ENCODE data around the gene KCNIP4.

The KCNIP4 gene

DNA sequence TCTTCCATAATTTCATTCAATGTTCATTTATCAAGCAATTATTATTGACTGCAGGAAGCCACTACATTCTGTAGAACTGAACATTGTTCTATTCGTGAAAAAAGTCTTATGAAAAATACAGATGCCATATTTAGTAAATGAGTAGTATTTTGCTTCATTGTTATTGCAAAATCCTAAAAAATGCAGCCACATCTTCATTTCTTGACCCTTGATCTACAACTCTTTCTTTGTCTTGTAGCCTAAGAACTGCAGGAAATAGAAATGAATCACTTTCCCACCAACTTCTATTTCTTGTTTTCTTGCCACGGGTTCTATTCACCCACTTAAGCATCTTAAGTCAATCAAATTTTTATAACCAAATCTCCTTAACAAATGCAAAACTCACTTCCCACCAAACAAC lies 63.3 kb downstream of the KCNIP4 start:
- no peaks in the 10 kb centered on the region for H3K36me3 ChIP-seq (ENCODE audit: control insufficient read depth, insufficient read depth, low read length)
- no peaks in the 10 kb centered on the region for H3K9me3 ChIP-seq (ENCODE audit: control insufficient read depth, insufficient read depth, low read length)
- no peak overlapping the region for H3K27ac ChIP-seq (ENCODE audit: low read length)
- H3K4me1 ChIP-seq (ENCODE audit: control insufficient read depth, insufficient read depth, low read length) = no peaks in the 10 kb centered on the region
- H3K4me3 ChIP-seq (ENCODE audit: low read length) = no peak overlapping the region
- DNase-seq (ENCODE audit: low read depth, low spot score) = no peak
- WGBS (ENCODE audit: insufficient coverage, insufficient read length) = 100% methylated on average over 1 of the region's 2 CpGs
- no peaks in the 10 kb centered on the region for H3K27me3 ChIP-seq (ENCODE audit: control insufficient read depth, insufficient read depth, low read length)

DNA sequence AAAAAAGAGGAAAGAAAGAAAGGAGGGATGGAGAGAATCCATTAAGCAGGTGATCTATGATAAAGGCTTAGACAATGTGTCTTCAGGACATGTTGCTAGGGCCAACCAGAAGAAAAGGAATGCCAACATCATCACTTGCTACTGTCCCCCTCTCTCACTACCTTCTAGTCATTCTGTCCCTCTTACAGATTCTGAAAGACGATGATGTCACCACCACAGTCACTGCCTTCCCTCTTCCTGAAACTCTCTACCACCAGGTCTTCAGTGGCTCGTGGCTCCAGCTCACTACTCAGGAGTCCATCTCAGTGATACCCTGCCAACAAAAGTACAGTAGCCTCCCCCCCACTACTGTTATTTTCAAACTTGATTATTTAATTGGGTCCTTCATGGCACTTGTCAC lies 64.0 kb downstream of the KCNIP4 start:
- WGBS (ENCODE audit: insufficient coverage, insufficient read length) = no CpG with 5 or more reads among the region's 2 CpGs
- H3K4me3 ChIP-seq (ENCODE audit: low read length) = no peak overlapping the region
- H3K27me3 ChIP-seq (ENCODE audit: control insufficient read depth, insufficient read depth, low read length) = no peaks in the 10 kb centered on the region
- no peaks in the 10 kb centered on the region for H3K4me1 ChIP-seq (ENCODE audit: control insufficient read depth, insufficient read depth, low read length)
- H3K27ac ChIP-seq (ENCODE audit: low read length) = no peak overlapping the region
- H3K9me3 ChIP-seq (ENCODE audit: control insufficient read depth, insufficient read depth, low read length) = no peaks in the 10 kb centered on the region
- DNase-seq (ENCODE audit: low read depth, low spot score) = no peak
- H3K36me3 ChIP-seq (ENCODE audit: control insufficient read depth, insufficient read depth, low read length) = no peaks in the 10 kb centered on the region

DNA sequence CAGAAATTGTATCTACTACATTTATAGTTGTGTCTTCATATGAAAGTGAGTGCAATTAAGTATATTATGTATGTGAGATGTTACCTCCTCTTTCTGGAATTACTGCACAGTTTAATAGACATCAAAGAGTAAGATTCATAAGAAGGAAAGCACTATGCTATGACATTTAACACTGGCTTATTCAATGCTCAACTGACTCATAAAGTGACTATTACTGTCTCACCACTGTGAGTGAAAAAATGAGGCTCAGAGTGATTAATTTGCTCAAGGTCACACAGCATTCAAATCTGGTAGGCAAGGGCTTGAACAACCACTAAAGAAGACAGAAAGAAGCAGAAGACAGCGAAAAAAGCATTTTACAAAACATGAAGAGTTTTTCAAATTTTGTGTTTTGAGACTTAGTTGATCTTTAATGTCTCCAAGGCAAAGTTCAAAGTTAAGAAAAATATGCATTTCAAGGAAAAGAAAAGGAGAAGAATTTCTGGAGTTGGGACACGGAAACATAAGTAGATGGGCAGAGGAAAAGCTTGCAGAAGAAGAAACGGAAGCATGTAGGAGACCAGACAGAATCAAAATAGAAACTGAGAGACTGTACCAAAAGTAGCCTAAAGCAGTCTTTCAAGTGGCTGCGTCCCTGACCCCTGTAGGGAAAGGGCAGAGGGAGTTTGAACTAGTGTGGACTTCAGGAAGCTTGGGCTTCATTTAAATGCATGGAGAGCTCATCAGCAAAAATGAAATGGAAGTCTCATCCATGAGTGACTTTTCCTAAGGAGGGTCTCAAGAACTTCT lies 66.3 kb downstream of the KCNIP4 start:
- no CpG with 5 or more reads among the region's 4 CpGs for WGBS (ENCODE audit: insufficient coverage, insufficient read length)
- DNase-seq (ENCODE audit: low read depth, low spot score) = no peak

DNA sequence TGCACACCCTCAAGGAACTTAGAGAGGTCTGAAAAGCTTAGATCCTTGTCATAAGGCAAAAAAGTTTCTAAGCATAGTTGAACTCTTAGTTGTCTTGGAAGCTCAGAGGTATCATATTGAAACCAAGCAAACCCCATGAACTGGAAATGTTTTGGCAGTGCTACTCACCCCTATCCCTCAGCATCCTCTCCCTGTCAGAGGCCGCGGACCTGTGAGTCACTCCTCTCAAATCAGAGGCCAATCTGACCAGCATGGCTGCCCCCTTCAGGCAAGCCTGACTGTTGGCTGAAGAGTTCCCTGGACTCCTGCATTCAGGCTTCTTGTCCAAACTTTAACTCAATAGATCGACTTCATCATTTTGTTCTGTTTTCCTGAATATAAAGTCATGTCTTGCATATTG lies 69.4 kb downstream of the KCNIP4 start:
- peak; percentile 7 for DNase-seq (ENCODE audit: low read depth, low spot score)

More for the DNA sequence above, 66.3 kb downstream of the KCNIP4 start:
- H3K4me1 ChIP-seq (ENCODE audit: control insufficient read depth, insufficient read depth, low read length) = no peaks in the 10 kb centered on the region
- H3K9me3 ChIP-seq (ENCODE audit: control insufficient read depth, insufficient read depth, low read length) = no peaks in the 10 kb centered on the region
- no peak overlapping the region for H3K4me3 ChIP-seq (ENCODE audit: low read length)
- no peaks in the 10 kb centered on the region for H3K27me3 ChIP-seq (ENCODE audit: control insufficient read depth, insufficient read depth, low read length)
- H3K36me3 ChIP-seq (ENCODE audit: control insufficient read depth, insufficient read depth, low read length) = no peaks in the 10 kb centered on the region
- no peak overlapping the region for H3K27ac ChIP-seq (ENCODE audit: low read length)

DNA sequence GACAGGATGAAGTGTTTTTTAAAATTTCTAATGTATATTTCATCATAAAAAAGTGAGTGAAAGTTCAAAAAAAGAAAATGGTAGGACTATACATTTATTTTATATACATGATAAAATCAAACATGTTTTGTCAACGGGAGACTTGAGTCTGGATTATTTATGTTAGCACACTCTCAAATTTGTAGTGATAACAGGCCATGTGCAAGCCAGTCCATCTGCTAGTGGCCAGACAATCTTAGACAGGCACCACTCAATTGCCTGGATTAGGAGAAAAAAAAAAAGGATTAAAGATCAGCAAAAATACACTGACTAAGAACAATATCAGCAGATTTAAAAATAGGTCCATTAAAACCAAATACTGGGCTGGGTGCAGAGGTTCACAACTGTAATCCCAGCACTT lies 71.9 kb downstream of the KCNIP4 start:
- no peaks in the 10 kb centered on the region for H3K27me3 ChIP-seq (ENCODE audit: control insufficient read depth, insufficient read depth, low read length)
- no peak overlapping the region for H3K27ac ChIP-seq (ENCODE audit: low read length)
- WGBS (ENCODE audit: insufficient coverage, insufficient read length) = no CpG with 5 or more reads among the region's 1 CpG
- no peaks in the 10 kb centered on the region for H3K9me3 ChIP-seq (ENCODE audit: control insufficient read depth, insufficient read depth, low read length)
- no peaks in the 10 kb centered on the region for H3K36me3 ChIP-seq (ENCODE audit: control insufficient read depth, insufficient read depth, low read length)
- no peak for DNase-seq (ENCODE audit: low read depth, low spot score)
- no peak overlapping the region for H3K4me3 ChIP-seq (ENCODE audit: low read length)
- no peaks in the 10 kb centered on the region for H3K4me1 ChIP-seq (ENCODE audit: control insufficient read depth, insufficient read depth, low read length)

More for the DNA sequence above, 69.4 kb downstream of the KCNIP4 start:
- H3K9me3 ChIP-seq (ENCODE audit: control insufficient read depth, insufficient read depth, low read length) = no peaks in the 10 kb centered on the region
- no peaks in the 10 kb centered on the region for H3K36me3 ChIP-seq (ENCODE audit: control insufficient read depth, insufficient read depth, low read length)
- no peaks in the 10 kb centered on the region for H3K4me1 ChIP-seq (ENCODE audit: control insufficient read depth, insufficient read depth, low read length)
- H3K27me3 ChIP-seq (ENCODE audit: control insufficient read depth, insufficient read depth, low read length) = no peaks in the 10 kb centered on the region
- WGBS (ENCODE audit: insufficient coverage, insufficient read length) = no CpG with 5 or more reads among the region's 3 CpGs
- no peak overlapping the region for H3K27ac ChIP-seq (ENCODE audit: low read length)
- no peak overlapping the region for H3K4me3 ChIP-seq (ENCODE audit: low read length)

DNA sequence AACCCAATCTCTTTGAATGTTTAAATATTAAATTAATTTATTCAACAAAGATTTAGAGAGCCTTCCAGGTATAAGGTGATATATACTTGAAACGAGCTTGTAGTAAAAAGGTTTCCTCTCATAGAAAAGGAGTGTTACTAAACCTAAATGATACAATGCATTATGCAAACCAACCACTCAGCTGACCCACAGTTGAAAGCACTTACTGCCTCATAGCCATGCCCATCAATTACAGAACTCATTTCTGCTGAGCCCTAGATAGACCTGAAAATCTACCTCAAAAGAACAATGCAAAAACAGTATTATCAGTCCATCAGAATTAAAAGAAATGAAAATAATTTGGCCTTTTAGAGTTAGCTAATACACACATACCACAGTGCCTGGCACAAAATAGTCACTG lies 75.4 kb downstream of the KCNIP4 start:
- no peak overlapping the region for H3K27ac ChIP-seq (ENCODE audit: low read length)
- no peak for DNase-seq (ENCODE audit: low read depth, low spot score)
- no peaks in the 10 kb centered on the region for H3K36me3 ChIP-seq (ENCODE audit: control insufficient read depth, insufficient read depth, low read length)
- H3K4me1 ChIP-seq (ENCODE audit: control insufficient read depth, insufficient read depth, low read length) = peaks cover 1% of the 10 kb centered on the region; the same call in 1 of the 2 replicates
- H3K27me3 ChIP-seq (ENCODE audit: control insufficient read depth, insufficient read depth, low read length) = no peaks in the 10 kb centered on the region
- no CpG with 5 or more reads among the region's 1 CpG for WGBS (ENCODE audit: insufficient coverage, insufficient read length)
- no peaks in the 10 kb centered on the region for H3K9me3 ChIP-seq (ENCODE audit: control insufficient read depth, insufficient read depth, low read length)
- H3K4me3 ChIP-seq (ENCODE audit: low read length) = no peak overlapping the region

DNA sequence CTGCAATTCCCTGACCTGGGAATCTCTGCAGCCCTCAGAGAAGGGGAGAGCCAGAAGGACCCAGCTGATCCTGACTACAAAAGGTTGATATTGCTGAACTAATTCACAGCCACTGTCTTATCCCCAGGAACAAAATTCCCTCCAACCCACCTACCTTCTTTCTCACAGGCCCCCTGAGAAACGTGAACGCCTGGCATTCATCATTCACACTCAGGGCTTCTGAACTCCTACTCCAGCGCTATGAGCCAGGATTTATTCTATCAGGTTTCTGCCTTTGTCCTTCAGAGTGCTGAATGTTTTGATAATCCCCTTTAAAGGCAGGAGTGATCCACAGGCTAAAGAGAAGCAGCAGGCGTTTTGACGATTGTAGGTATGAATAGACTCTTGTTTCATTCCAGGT lies 76.5 kb downstream of the KCNIP4 start:
- WGBS (ENCODE audit: insufficient coverage, insufficient read length) = no CpG with 5 or more reads among the region's 5 CpGs
- no peaks in the 10 kb centered on the region for H3K36me3 ChIP-seq (ENCODE audit: control insufficient read depth, insufficient read depth, low read length)
- H3K27ac ChIP-seq (ENCODE audit: low read length) = no peak overlapping the region
- no peak for DNase-seq (ENCODE audit: low read depth, low spot score)
- H3K4me1 ChIP-seq (ENCODE audit: control insufficient read depth, insufficient read depth, low read length) = peaks cover 1% of the 10 kb centered on the region; the same call in 1 of the 2 replicates
- H3K27me3 ChIP-seq (ENCODE audit: control insufficient read depth, insufficient read depth, low read length) = no peaks in the 10 kb centered on the region
- H3K9me3 ChIP-seq (ENCODE audit: control insufficient read depth, insufficient read depth, low read length) = no peaks in the 10 kb centered on the region
- H3K4me3 ChIP-seq (ENCODE audit: low read length) = no peak overlapping the region

DNA sequence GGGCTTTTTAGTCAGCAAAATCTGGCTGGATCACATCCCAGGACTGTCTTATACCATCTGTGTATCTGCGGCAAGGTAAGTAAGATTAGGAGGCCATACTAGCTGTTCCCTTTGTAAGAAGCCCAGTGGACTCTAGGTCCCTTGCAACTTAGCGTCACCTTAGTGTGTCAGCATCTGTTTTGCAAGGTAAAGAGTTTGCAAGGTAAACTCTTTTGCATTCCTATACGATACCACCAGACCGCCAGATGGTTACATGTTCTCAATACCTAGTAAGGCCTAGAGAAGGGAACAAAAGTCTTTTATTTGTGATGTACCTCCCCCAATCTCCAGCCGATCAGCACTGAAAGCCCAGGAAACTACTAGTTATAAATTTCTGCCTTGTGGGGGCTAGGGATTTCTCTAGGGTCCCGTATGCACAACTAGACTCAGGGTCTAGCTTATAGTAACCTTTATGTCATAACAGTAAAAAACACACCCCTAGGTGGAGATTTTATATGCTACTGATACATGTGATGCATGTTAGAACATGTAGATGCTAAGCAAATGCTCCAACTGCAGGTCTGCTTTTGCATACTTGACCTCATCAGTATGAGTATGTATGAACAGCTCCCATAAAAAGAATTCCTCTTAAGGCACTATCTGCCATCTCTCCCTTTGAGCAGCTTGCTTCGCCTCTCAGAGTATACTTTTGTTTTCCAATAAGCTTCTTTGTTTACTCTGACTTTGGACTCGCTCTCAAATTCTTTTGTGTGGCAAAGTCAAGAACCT lies 78.4 kb downstream of the KCNIP4 start:
- Histone ChIP-seq H3K27me3 (ENCODE audit: control insufficient read depth, insufficient read depth, low read length) (no peaks in the 10 kb centered on the region), H3K27ac (ENCODE audit: low read length) (no peak overlapping the region), H3K4me1 (ENCODE audit: control insufficient read depth, insufficient read depth, low read length) (peaks cover 1% of the 10 kb centered on the region; the same call in 1 of the 2 replicates), H3K4me3 (ENCODE audit: low read length) (no peak overlapping the region), H3K36me3 (ENCODE audit: control insufficient read depth, insufficient read depth, low read length) (no peaks in the 10 kb centered on the region), H3K9me3 (ENCODE audit: control insufficient read depth, insufficient read depth, low read length) (no peaks in the 10 kb centered on the region)
- no peak for DNase-seq (ENCODE audit: low read depth, low spot score)
- WGBS (ENCODE audit: insufficient coverage, insufficient read length) = no CpG with 5 or more reads among the region's 8 CpGs

DNA sequence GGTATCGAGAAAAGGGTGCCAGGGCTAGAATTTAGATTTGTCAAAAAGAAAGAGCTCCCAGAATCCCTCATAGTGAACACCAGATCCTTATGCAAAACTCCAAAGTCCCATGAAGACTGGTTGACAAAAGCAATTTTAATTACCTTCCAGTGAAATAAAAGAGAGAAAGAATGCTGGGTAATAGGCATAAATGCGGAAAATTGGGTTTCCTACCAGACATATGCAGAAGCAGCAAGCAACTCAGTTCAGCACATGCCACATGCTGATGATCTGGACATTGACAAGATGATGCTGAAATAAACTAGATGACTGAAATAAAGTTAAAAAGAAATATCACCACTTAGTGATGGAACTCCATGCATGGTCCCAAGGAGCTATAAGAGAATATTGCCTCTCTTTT lies 83.9 kb downstream of the KCNIP4 start:
- Histone ChIP-seq H3K36me3 (ENCODE audit: control insufficient read depth, insufficient read depth, low read length) (no peaks in the 10 kb centered on the region), H3K9me3 (ENCODE audit: control insufficient read depth, insufficient read depth, low read length) (no peaks in the 10 kb centered on the region), H3K4me1 (ENCODE audit: control insufficient read depth, insufficient read depth, low read length) (no peaks in the 10 kb centered on the region), H3K4me3 (ENCODE audit: low read length) (no peak overlapping the region), H3K27ac (ENCODE audit: low read length) (no peak overlapping the region), H3K27me3 (ENCODE audit: control insufficient read depth, insufficient read depth, low read length) (no peaks in the 10 kb centered on the region)
- no peak for DNase-seq (ENCODE audit: low read depth, low spot score)
- no CpG with 5 or more reads among the region's 2 CpGs for WGBS (ENCODE audit: insufficient coverage, insufficient read length)

DNA sequence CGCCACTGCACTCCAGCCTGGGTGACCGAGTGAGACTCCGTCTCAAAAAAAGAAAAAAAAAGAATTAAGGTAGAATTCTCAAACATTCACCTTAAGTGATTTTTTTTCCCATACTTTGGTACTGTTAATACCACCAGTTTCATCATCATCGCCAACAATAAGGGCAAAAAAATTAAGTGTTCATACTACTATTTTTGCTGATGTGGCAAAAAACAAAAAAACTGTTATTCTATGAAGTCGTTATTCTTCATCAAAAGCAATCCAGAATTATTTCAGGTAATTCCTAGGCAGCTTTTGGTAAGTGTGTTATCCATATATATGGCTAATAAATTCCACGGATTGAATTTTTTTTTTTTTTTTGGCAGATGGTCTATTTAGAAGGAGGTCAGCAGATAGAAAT lies 85.7 kb downstream of the KCNIP4 start:
- H3K9me3 ChIP-seq (ENCODE audit: control insufficient read depth, insufficient read depth, low read length) = no peaks in the 10 kb centered on the region
- no peak overlapping the region for H3K27ac ChIP-seq (ENCODE audit: low read length)
- no peaks in the 10 kb centered on the region for H3K27me3 ChIP-seq (ENCODE audit: control insufficient read depth, insufficient read depth, low read length)
- H3K36me3 ChIP-seq (ENCODE audit: control insufficient read depth, insufficient read depth, low read length) = no peaks in the 10 kb centered on the region; the same call in 1 of the 2 replicates
- WGBS (ENCODE audit: insufficient coverage, insufficient read length) = no CpG with 5 or more reads among the region's 6 CpGs
- no peak for DNase-seq (ENCODE audit: low read depth, low spot score)
- no peaks in the 10 kb centered on the region for H3K4me1 ChIP-seq (ENCODE audit: control insufficient read depth, insufficient read depth, low read length)
- no peak overlapping the region for H3K4me3 ChIP-seq (ENCODE audit: low read length)
